ENCODE measurements around the gene PRSS21. TPM values are rescaled to one million over a fixed set of nuclear protein-coding genes. Genes with fewer than 3 reads are reported as not detected.

PRSS21 gene
- total RNA-seq, 1 donor from 2014 or later = 26.5 TPM

- intact Hi-C loops (cut with DNase I) = no loop called here
- no peak for TF ChIP-seq CTCF (IDR thresholded peaks at IDR 0.05)
- peaks cover 31% of the 10 kb centered on the region for H3K4me1 ChIP-seq
- H3K9me3 ChIP-seq = no peaks in the 10 kb centered on the region
- ATAC-seq (no peak), DNase-seq (peak; percentile 29)
- no peaks in the 10 kb centered on the region for H3K27me3 ChIP-seq (ENCODE audit: low read depth)
- H3K4me3 ChIP-seq = no peak overlapping the region
- H3K27ac ChIP-seq = no peak overlapping the region
- H3K36me3 ChIP-seq = peaks cover 48% of the 10 kb centered on the region
Measured at GRCh38 chr16:2775131-2775716, 41.8 kb upstream of the PRSS21 start.

- DNase-seq (peak; percentile 10), ATAC-seq (no peak)
- H3K27ac ChIP-seq = peak overlapping the region; percentile 82
- H3K4me3 ChIP-seq = peak overlapping the region; percentile 88
- no peaks in the 10 kb centered on the region for H3K9me3 ChIP-seq
- no peaks in the 10 kb centered on the region for H3K27me3 ChIP-seq (ENCODE audit: low read depth)
- intact Hi-C loops (cut with DNase I) = no loop called here
- peaks cover 31% of the 10 kb centered on the region for H3K4me1 ChIP-seq
- H3K36me3 ChIP-seq = peaks cover 41% of the 10 kb centered on the region
- no peak for TF ChIP-seq CTCF (IDR thresholded peaks at IDR 0.05)
Measured at GRCh38 chr16:2775765-2776499, 41.1 kb upstream of the PRSS21 start.

DNA sequence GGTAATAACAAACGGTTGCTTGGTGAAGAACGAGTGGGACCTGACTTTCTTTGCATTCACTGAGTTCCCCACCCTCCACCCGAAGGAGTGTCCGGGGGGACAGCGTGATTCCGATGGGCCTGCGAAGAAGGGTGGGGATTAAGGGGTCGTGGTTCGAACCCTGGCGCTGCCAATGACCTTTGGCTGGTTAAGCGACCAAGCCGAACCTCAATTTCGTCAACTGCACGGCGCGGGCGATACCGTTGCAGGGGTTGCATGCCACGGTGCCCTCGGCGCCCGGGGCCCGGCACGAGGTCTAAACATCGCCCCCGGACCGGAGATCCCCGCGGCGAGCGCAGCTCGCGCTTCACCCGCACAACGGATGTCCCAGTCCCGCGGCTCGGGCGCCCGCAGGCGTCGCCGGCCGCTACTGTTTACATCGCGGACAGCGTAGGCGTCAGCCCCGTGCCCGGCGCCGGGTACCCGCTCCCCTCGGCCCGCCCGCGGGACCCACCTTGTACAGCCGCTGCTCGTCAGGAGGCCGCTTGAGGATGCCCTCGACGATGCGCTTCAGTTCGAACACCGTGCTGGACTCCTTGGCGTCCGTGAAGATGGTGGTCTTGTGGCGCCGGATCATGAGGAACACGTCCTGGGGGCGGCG lies 40.4 kb upstream of the PRSS21 start:
- no peak for TF ChIP-seq CTCF (IDR thresholded peaks at IDR 0.05)
- ATAC-seq (peak; percentile 1), DNase-seq (peak; percentile 67)
- no peaks in the 10 kb centered on the region for H3K27me3 ChIP-seq (ENCODE audit: low read depth)
- H3K9me3 ChIP-seq = no peaks in the 10 kb centered on the region
- H3K4me3 ChIP-seq = peak overlapping the region; percentile 88
- peaks cover 34% of the 10 kb centered on the region for H3K36me3 ChIP-seq
- peak overlapping the region; percentile 82 for H3K27ac ChIP-seq
- intact Hi-C loops (cut with DNase I) = no loop called here
- H3K4me1 ChIP-seq = peaks cover 31% of the 10 kb centered on the region

DNA sequence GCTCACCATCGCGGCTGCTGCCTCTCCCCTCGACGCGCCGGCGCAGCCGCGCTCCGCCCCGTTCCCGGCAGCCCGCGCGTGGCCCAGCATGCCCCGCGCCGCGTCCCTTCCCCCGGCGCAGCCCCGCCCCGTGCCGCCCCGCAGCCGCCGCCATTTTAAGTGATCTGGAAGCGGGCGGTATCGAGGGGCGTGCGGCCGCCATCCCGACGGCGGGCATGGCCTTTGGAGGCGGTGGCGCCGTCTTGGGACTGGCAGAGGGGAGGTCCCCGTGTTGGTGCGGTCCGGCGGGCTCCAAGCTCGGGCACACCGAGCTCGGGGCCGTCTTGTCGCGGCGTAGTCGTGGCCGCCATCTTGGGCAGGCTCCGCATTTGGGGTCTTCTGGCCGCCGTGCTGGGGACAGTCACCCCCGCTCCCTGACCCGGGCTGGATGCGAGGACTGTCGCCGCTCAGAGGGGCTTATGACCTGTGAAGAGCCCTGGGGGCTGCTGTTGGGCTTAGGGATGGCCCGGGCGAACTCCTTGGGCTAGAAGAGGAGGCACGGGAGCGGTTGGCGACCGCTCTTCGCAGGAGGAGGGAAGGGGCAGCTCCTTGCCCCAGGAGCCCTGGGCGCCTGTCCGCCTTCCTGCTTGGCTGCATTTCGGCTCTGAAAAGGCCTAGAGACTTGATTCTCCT lies 39.7 kb upstream of the PRSS21 start, which contains the start of gene ELOB:
Gene ELOB (minus strand): TSS at position 50 of the 672 bp plus-strand sequence. CDS start 41 bp downstream, at position 9.
- intact Hi-C loops (cut with DNase I) = no loop called here
- no peaks in the 10 kb centered on the region for H3K27me3 ChIP-seq (ENCODE audit: low read depth)
- TF ChIP-seq CTCF (IDR thresholded peaks at IDR 0.05) = no peak
- DNase-seq (peak; percentile 92), ATAC-seq (peak; percentile 95)
- no peaks in the 10 kb centered on the region for H3K9me3 ChIP-seq
- peaks cover 31% of the 10 kb centered on the region for H3K4me1 ChIP-seq
- peak within 1 kb of the TSS; percentile 100 for H3K27ac ChIP-seq
- peak within 1 kb of the TSS; percentile 96 for H3K4me3 ChIP-seq
- H3K36me3 ChIP-seq = peaks cover 27% of the 10 kb centered on the region

GRCh38 chr16:2777903-2778629 lies 39.0 kb upstream of the PRSS21 start:
- no peak for TF ChIP-seq CTCF (IDR thresholded peaks at IDR 0.05)
- Histone ChIP-seq H3K9me3 (no peaks in the 10 kb centered on the region), H3K4me3 (peak overlapping the region; percentile 96), H3K27ac (peak overlapping the region; percentile 100), H3K4me1 (peaks cover 31% of the 10 kb centered on the region), H3K36me3 (peaks cover 23% of the 10 kb centered on the region), H3K27me3 (ENCODE audit: low read depth) (no peaks in the 10 kb centered on the region)
- intact Hi-C loops (cut with DNase I) = no loop called here
- ATAC-seq = peak; percentile 62 to 73
- DNase-seq = no peak
